HG02763 (cell line): ENCODE measurements around the gene IL27RA.
"Not testable (repeated sequence)": the region's sequence is repeated elsewhere in the genome, so short reads cannot be mapped to it uniquely, and the experiment has no call there.

Experiments used
- ATAC-seq: cut with Tn5 transposase; IDR thresholded peaks from one replicate; pipeline ENCODE4 v1.9.1; 2021; ENCODE audit warnings: mild to moderate bottlenecking, moderate library complexity; ENCODE audit not compliant: unreplicated experiment

The IL27RA gene

GRCh38 chr19:14027856-14028450, 3.6 kb upstream of the IL27RA start, which contains the start of gene RLN3:
Gene RLN3, plus strand, starts transcription at chr19:14028148. Its CDS starts 57 bp downstream, at chr19:14028205.
- no peak for ATAC-seq

- ATAC-seq = no peak
These were observed 2.7 kb upstream of the IL27RA start for GRCh38 chr19:14028901-14029300.

- no peak for ATAC-seq
These were observed 404 bp upstream of the IL27RA start for GRCh38 chr19:14030997-14031718.

- ATAC-seq = no peak
These were observed 2.4 kb downstream of the IL27RA start for GRCh38 chr19:14033946-14034345.

- ATAC-seq = not testable (repeated sequence)
These were observed 3.6 kb downstream of the IL27RA start for GRCh38 chr19:14035159-14035558.

- no peak for ATAC-seq
These were observed 4.1 kb downstream of the IL27RA start for GRCh38 chr19:14035706-14036105.

- ATAC-seq = no peak
These were observed 7.6 kb downstream of the IL27RA start for GRCh38 chr19:14039181-14039580.

GRCh38 chr19:14042659-14043608, 11.4 kb downstream of the IL27RA start:
- not testable (repeated sequence) for ATAC-seq

- not testable (repeated sequence) for ATAC-seq
These were observed 16.3 kb downstream of the IL27RA start for GRCh38 chr19:14047866-14048265.

- ATAC-seq = no peak
These were observed 17.0 kb downstream of the IL27RA start for GRCh38 chr19:14048443-14049153.

- no peak for ATAC-seq
These were observed 18.9 kb downstream of the IL27RA start for GRCh38 chr19:14050512-14050911.

- not testable (repeated sequence) for ATAC-seq
These were observed 19.4 kb downstream of the IL27RA start for GRCh38 chr19:14050961-14051360.

GRCh38 chr19:14051980-14052379, 20.4 kb downstream of the IL27RA start:
- no peak for ATAC-seq

- ATAC-seq = no peak
These were observed 20.9 kb downstream of the IL27RA start for GRCh38 chr19:14052470-14052869.

- no peak for ATAC-seq
These were observed 21.5 kb downstream of the IL27RA start for GRCh38 chr19:14053032-14053431.

- no peak for ATAC-seq
These were observed 21.9 kb downstream of the IL27RA start for GRCh38 chr19:14053500-14053899.

GRCh38 chr19:14054099-14054498, 22.5 kb downstream of the IL27RA start:
- ATAC-seq = no peak

GRCh38 chr19:14054721-14055120, 23.2 kb downstream of the IL27RA start:
- no peak for ATAC-seq

GRCh38 chr19:14055396-14055795, 23.8 kb downstream of the IL27RA start:
- no peak for ATAC-seq

GRCh38 chr19:14056069-14056666, 24.6 kb downstream of the IL27RA start:
- ATAC-seq = no peak
